ENCODE measurements around the gene SLC29A3.

Gene SLC29A3

DNA sequence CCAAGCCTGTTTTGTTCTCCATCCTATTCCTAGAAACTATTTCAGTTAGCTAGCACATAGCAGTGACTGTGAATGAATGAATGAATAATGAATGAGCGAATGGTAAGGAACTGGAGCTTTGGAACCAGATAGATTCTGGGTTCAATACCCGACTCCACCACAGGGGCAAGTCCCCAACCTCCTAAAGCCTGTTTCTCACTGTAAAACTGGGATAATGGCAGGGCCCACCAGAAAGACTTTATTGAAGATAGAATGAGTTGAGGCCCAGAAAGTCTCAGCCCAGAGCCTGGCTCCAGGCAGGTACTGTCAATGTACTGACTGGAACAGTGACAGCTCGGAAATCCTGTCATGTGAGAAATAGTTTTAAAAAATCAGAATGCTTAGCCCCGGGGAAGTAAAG, 76.6 kb downstream of the SLC29A3 start:
- no peak for DNase-seq

- peak; percentile 81 for DNase-seq
Measured at GRCh38 chr10:71396084-71396710, 77.1 kb downstream of the SLC29A3 start.

- DNase-seq = peak; percentile 57
Measured at GRCh38 chr10:71396711-71397295, 77.7 kb downstream of the SLC29A3 start, which contains the start of gene CDH23. Gene CDH23, plus strand, starts transcription at chr10:71396920. Its CDS starts 42,912 bp downstream, at chr10:71439832.

DNA sequence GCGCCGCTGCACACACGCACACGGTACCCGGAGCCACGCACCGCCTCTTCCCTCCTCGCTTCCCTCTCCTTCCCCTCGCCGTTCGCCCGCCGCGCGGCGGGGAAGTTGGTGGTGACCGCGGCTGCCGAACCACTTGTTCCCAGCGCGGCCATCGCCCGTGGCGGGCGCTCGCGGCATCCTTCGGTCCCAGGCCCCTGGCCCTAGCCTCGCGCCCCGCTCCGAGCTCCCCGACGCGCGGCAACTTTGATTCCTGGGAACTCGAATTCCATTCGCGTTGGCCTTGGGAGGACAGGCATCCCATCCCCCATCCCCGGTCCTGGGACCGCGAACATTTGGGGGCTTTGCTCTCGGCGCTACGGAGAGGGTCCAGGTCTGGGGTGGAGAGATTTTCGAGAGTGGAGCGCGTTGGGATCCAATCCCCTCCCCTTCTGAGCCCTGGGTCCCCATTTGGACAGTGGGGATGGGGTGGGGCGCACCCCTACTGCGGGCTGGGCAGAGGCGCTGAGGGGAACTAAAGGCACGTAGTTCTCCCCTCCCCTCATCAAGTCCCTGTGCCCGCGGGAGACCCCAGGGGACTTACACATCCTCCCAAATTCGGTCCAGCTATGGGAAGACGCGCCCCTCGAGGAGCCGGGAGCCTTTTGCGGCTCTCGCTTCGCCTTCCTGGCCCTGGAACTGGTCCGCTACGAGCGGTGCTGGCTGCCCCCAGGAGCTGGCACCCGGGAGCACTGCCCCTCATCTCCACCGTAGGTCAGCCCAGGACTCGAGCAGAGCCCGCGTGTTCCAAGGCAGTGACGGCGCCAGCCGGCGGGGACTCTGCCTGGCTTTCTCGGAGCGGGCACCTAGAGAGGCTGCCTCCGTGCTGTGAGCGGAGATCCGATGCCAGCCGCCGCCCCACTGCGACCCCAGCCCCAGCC, 78.5 kb downstream of the SLC29A3 start:
- no peak for DNase-seq

GRCh38 chr10:71398976-71399375, 79.9 kb downstream of the SLC29A3 start:
- DNase-seq = no peak

DNA sequence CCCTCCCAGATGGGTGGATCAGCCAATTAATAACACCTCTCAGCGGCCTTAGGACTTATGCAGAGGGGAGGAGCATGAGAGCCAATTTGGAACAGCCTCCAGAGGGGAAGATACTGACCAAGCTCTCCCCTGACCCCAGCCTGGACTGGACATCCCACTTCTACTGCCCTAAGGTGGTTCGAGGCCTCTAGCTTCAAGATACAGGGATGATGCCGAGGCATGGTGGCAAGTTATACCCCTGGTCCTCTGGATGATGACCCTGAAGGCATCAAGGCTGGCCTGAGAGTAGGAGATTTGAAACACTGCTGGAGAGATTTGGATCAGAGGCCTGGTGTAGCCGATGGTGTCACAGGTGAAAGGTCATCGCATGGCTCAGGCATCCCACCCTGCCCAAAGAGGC, 80.9 kb downstream of the SLC29A3 start:
- no peak for DNase-seq

DNA sequence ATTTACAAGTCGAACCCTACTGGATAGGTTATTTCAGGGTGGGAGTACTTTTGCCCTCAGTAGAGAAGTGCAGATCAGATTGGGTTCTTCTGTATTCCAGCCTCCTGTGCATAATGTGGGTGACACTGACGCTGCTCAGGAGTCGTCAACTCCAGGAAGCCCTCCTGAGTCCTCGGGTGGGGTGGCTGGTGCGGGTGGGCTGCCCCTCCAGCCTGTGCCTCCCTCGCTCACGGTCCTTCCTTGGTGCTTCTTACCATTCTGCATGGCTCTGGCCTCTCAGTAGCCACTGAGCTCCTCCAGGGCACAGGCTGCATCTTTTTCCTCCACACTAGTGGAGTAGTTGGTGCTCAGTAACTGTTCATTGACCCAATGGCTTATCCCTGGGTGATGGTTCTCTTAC, 82.0 kb downstream of the SLC29A3 start:
- no peak for DNase-seq

GRCh38 chr10:71402005-71402404, 82.9 kb downstream of the SLC29A3 start:
- no peak for DNase-seq

DNA sequence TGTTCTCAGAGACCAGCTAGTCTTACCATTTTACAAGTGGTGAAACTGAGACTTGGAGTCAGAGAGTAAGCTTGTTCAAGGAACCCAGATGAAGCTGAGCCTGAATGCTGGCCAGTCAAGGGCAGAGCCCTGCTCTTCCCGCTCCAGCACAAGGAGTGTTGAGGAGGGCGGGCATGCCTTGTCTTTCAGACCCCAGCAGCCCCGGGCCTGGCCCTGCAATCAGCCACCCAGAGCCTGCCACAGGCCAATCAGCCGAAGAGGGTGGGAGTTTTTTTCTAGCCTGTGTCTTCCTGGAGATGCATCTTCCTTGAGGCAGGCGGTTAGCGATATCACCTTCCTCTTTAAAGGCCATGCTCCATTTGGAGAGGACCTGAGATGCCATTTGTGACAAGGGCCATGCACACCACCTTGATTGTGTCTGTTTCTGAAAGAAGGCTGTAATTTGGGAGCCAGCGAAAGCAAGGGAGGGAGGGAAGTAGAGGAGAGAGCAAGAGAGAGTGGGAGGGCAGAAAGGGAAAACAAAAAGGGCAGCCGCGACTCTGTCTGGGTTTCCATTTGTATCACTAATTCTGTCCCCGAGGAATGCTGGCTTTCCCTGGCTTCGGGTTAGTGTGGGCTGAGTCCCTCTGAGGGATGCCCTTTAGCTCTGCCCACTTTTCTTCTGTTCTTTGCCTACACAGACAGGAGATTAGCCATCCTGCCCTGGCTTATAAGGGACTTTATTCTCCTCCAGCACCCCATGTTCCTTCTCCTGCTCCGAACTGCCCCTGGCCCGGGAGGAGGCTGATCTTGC, 85.6 kb downstream of the SLC29A3 start:
- DNase-seq = no peak

DNA sequence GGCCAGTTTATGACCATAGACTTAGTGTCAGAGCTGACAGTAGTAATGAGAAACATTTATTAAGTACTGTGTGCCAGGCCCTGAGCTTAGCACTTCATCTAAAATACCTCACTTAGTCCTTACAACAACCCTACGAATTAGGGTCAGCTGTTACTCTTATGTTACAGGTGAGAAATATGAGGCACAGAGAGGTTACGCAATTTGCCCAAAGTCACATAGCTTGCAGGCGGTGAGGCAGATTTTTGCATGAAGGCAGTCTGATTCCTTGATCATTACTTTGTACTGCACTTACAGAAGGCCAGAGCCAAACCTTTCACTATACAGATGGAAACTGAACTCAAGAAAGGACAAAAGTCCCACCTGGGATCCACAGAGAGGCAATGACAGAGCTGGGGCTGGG, 87.8 kb downstream of the SLC29A3 start:
- no peak for DNase-seq

GRCh38 chr10:71408436-71409225, 89.6 kb downstream of the SLC29A3 start:
- no peak for DNase-seq

GRCh38 chr10:71409516-71410104, 90.6 kb downstream of the SLC29A3 start:
- no peak for DNase-seq
